WTC11 (cell line): ENCODE results near the gene GNAS-AS1.

Source experiments
- NFE2L1 ChIP-seq: sonication (generic); formaldehyde crosslinking; IDR thresholded peaks from 2 replicates; pipeline ENCODE4 v1.8.1; 2023; ENCODE audit warnings: missing genetic modification reagents
- NFYB ChIP-seq: sonication (generic); formaldehyde crosslinking; conservative IDR thresholded peaks from 2 replicates; pipeline ENCODE4 v1.8.0; 2022; ENCODE audit warnings: low read depth, missing genetic modification reagents
- RELA ChIP-seq: sonication (generic); formaldehyde crosslinking; IDR thresholded peaks from 2 replicates; pipeline ENCODE4 v1.8.1; 2022; ENCODE audit warnings: missing genetic modification reagents, mild to moderate bottlenecking, borderline replicate concordance
- ZBTB21 ChIP-seq: sonication (generic); formaldehyde crosslinking; IDR thresholded peaks from 2 replicates; pipeline ENCODE4 v1.8.1; 2023; ENCODE audit warnings: mild to moderate bottlenecking, missing genetic modification reagents, borderline replicate concordance
- TF ChIP-seq, protein P1 (sequence below): sonication (generic); formaldehyde crosslinking; IDR thresholded peaks from 2 replicates; pipeline ENCODE4 v1.8.1; 2022; ENCODE audit warnings: mild to moderate bottlenecking, moderate library complexity, missing genetic modification reagents
- TF ChIP-seq, protein P2 (sequence below): sonication (generic); formaldehyde crosslinking; IDR thresholded peaks from 2 replicates; pipeline ENCODE4 v1.8.0; 2022; ENCODE audit warnings: mild to moderate bottlenecking, missing genetic modification reagents
- TF ChIP-seq, protein P3 (sequence below): fragments of 200-600 bp; IDR thresholded peaks from 2 replicates; pipeline ENCODE4 v1.8.0; 2022; ENCODE audit warnings: antibody characterized with exemption

DNA sequence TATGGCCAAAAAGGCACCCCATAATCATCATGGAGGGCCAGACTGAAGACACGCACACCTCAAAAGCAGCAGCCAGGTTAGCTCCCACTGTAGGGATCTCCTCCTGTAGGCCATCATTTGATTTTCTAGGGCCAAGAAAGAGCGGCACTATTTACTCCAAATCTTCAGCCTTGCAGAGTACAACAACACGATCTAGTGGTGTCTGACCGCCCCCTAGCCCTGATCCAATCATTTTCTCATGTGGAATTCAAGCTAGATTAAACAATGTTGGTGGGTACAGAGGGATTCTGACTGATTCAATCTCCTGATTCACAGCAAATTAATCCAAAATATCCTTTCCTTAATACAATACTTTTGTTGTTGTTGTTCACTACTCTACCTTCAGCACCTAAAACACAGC is 12.5 kb downstream of the GNAS-AS1 start:
- TF ChIP-seq, protein P1, sequence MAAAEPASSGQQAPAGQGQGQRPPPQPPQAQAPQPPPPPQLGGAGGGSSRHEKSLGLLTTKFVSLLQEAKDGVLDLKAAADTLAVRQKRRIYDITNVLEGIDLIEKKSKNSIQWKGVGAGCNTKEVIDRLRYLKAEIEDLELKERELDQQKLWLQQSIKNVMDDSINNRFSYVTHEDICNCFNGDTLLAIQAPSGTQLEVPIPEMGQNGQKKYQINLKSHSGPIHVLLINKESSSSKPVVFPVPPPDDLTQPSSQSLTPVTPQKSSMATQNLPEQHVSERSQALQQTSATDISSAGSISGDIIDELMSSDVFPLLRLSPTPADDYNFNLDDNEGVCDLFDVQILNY (CRISPR knock-in tag) = no peak
- TF ChIP-seq, protein P2, sequence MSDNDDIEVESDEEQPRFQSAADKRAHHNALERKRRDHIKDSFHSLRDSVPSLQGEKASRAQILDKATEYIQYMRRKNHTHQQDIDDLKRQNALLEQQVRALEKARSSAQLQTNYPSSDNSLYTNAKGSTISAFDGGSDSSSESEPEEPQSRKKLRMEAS (CRISPR knock-in tag) = no peak
- no peak for TF ChIP-seq NFE2L1 (CRISPR knock-in tag)
- TF ChIP-seq, protein P3, sequence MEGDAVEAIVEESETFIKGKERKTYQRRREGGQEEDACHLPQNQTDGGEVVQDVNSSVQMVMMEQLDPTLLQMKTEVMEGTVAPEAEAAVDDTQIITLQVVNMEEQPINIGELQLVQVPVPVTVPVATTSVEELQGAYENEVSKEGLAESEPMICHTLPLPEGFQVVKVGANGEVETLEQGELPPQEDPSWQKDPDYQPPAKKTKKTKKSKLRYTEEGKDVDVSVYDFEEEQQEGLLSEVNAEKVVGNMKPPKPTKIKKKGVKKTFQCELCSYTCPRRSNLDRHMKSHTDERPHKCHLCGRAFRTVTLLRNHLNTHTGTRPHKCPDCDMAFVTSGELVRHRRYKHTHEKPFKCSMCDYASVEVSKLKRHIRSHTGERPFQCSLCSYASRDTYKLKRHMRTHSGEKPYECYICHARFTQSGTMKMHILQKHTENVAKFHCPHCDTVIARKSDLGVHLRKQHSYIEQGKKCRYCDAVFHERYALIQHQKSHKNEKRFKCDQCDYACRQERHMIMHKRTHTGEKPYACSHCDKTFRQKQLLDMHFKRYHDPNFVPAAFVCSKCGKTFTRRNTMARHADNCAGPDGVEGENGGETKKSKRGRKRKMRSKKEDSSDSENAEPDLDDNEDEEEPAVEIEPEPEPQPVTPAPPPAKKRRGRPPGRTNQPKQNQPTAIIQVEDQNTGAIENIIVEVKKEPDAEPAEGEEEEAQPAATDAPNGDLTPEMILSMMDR = no peak
- no peak for TF ChIP-seq NFYB (CRISPR knock-in tag)
- no peak for TF ChIP-seq RELA
- no peak for TF ChIP-seq ZBTB21
